Retinal pigment epithelial cell (primary cell): ENCODE results near the gene VSIG10L2.

ENCODE experiments used
- DNase-seq: peaks from one replicate; pipeline ENCODE4 v3.0.0-alpha.2; 2010; ENCODE audit warnings: low read depth
- H3K4me3 ChIP-seq: 2 replicates; pipeline ENCODE4 v1.5.1; 2011; ENCODE audit warnings: mild to moderate bottlenecking, low read length, control low read depth, moderate library complexity
- TF ChIP-seq, protein P1 (sequence below): conservative IDR thresholded peaks from 2 replicates; pipeline ENCODE4 v1.5.1; 2011; ENCODE audit warnings: low read depth, low read length, control low read depth, inconsistent platforms

Gene VSIG10L2

DNA sequence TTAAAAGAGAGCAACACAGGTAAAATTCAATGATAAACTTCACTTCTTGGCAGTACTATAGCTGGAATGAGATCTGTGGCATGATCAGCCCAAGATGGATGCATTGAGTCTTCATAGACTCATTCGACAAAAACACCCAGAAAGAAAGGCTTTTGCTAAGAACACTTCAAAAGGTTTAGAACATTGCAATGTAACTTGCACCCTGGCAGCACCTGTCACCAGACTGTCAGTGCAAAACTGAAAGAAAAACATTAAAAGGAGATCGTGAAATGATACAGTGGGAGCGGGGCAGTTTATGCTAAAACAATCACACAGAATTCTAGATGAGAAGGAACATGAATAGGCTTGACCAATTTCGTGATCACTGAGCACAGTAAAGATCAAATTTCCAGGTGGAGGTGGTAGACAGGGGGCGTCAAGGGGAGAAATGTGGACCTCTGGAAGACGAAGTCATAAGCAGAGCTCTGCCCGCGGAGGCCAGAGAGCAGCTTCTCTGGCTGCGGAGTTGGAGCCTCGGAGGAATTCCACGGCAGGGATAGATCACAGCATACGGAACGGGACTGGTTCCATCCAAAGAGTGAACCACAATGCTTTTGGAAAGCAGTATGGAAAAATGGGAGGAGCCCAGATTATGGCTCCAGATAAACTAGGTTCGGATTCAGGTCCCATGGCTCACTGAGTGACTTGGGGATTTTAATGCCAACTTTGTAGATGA is 11.9 kb downstream of the VSIG10L2 start:
- TF ChIP-seq, protein P1, sequence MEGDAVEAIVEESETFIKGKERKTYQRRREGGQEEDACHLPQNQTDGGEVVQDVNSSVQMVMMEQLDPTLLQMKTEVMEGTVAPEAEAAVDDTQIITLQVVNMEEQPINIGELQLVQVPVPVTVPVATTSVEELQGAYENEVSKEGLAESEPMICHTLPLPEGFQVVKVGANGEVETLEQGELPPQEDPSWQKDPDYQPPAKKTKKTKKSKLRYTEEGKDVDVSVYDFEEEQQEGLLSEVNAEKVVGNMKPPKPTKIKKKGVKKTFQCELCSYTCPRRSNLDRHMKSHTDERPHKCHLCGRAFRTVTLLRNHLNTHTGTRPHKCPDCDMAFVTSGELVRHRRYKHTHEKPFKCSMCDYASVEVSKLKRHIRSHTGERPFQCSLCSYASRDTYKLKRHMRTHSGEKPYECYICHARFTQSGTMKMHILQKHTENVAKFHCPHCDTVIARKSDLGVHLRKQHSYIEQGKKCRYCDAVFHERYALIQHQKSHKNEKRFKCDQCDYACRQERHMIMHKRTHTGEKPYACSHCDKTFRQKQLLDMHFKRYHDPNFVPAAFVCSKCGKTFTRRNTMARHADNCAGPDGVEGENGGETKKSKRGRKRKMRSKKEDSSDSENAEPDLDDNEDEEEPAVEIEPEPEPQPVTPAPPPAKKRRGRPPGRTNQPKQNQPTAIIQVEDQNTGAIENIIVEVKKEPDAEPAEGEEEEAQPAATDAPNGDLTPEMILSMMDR, result no peak
- no peak for DNase-seq
- no peak overlapping the region for H3K4me3 ChIP-seq

DNA sequence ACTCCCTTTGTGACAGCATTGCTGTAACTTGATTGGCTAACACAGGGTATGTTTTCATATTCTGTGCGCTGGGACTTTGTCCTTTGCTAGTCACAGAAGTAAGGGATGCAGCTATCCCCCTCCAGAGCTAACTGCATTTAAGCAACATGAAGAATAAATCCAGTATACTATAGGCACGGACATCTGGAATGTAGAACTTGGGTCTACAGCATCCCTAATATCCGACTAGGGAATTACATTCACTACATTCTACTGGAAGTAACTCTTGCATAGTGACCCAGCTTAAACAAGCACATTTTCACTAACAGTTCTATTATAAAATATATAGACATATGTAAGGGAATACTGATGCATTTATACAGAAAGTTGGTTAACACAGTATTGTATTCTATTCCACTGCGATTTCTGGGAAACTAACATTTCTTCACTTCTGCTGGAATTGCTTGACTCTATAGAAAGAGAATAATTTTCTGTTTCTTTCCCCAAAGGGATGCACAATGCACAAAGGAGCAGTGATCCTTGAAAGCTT is 13.1 kb downstream of the VSIG10L2 start:
- TF ChIP-seq, protein P1, result no peak
- no peak overlapping the region for H3K4me3 ChIP-seq
- no peak for DNase-seq

DNA sequence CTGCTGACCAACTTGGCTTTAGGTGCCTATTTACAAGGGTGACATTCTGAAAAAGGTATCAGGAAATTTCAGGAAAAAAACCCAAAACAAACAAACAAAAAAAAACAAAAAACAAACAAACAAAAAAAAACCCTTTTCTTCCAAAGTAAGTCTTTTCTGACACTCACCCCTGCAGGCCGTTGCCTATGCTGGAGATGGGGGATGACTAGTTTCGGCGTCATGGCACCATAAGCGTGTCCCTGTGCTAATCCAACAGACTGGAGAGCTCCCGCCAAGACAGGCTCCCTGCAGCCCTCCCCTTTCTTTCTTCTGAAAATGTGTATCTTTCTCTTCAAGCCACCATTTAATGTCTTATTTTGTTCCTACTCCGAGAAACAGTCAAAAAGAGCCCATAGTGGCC is 13.7 kb downstream of the VSIG10L2 start:
- TF ChIP-seq, protein P1, result no peak
- no peak for DNase-seq
- H3K4me3 ChIP-seq, result no peak overlapping the region

DNA sequence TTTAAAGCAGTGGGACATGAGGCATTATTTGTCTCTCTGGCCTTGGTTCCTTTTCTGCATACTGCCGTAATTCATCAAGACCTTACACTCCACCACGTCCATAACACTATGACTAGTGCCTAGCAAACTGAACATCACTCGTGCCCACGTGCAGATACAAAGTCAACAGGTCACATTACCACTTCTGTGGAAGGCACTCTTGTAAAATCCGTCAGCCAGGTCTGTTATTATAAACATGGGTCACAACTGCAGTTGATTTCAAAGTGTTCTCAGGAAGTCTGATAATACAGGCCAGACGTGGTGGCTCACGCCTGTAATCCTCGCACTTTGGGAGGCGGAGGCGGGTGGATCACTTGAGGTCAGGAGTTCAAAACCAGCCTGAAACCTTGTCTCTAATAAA is 14.1 kb downstream of the VSIG10L2 start:
- H3K4me3 ChIP-seq, result no peak overlapping the region
- no peak for DNase-seq
- TF ChIP-seq, protein P1, result no peak

DNA sequence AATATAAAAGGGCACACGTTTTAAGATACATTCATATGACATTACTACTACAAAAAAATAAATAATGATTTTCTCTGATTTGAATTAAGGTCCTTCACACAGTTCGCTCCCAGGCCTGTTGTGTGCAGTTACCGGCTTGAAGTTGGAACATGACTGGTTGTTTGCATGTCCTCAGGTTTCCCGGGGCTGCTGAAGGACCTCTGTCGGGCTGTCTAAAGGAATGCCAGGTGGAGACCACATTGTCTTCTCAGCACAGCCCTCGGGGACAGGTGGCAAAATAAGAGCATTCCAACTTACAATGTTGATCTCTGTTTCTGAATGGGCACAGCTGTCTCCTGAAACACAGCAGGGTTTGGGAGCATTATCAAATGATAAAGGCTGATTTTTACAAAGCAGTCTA is 14.9 kb downstream of the VSIG10L2 start:
- TF ChIP-seq, protein P1, result no peak
- H3K4me3 ChIP-seq, result no peak overlapping the region
- no peak for DNase-seq

DNA sequence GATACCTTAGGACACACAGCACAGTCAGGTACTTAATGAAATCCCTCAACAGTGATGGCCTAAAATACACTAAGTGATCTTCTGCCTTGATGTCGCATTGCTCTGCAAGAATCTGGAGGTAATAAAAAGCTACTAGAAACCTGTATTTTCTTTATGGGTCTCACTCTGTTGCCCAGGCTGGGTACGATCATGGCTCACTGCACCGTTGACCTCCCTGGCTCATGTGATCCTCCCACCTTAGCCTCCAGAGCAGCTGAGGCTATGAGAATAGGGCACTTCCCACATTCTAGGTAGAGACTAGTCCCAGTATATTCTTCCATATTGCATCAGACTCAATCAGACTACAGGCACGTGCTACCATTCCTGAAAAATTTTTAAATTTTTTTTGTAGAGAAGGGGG is 21.7 kb downstream of the VSIG10L2 start:
- TF ChIP-seq, protein P1, result no peak
- H3K4me3 ChIP-seq, result no peak overlapping the region
- no peak for DNase-seq

DNA sequence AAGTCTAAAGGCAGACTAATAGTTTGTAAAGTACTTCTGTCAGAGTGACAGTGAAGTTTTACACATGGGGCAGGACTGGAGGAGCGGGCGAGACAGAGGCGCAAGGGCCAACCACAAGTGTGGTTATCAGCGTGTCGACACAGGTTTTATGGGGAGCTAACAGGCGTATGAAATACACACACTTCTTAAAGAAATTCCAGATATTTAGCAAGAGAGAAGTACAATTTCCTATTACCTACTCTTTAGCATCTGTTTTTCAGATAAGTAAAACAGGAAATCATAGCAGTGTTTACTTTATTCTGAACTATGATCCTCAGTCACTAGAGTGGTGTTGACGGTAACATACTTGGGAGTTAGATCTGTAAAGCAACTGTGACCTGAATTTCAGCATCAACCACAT is 22.5 kb downstream of the VSIG10L2 start:
- TF ChIP-seq, protein P1, result no peak
- no peak for DNase-seq
- no peak overlapping the region for H3K4me3 ChIP-seq
